HG03469 (cell line): ENCODE measurements around the gene SV2B.

Experiments used
- ATAC-seq: cut with Tn5 transposase; IDR thresholded peaks from one replicate; pipeline ENCODE4 v1.9.1; 2021; ENCODE audit warnings: mild to moderate bottlenecking, moderate library complexity, moderate number of reproducible peaks; ENCODE audit not compliant: unreplicated experiment

Gene SV2B

DNA sequence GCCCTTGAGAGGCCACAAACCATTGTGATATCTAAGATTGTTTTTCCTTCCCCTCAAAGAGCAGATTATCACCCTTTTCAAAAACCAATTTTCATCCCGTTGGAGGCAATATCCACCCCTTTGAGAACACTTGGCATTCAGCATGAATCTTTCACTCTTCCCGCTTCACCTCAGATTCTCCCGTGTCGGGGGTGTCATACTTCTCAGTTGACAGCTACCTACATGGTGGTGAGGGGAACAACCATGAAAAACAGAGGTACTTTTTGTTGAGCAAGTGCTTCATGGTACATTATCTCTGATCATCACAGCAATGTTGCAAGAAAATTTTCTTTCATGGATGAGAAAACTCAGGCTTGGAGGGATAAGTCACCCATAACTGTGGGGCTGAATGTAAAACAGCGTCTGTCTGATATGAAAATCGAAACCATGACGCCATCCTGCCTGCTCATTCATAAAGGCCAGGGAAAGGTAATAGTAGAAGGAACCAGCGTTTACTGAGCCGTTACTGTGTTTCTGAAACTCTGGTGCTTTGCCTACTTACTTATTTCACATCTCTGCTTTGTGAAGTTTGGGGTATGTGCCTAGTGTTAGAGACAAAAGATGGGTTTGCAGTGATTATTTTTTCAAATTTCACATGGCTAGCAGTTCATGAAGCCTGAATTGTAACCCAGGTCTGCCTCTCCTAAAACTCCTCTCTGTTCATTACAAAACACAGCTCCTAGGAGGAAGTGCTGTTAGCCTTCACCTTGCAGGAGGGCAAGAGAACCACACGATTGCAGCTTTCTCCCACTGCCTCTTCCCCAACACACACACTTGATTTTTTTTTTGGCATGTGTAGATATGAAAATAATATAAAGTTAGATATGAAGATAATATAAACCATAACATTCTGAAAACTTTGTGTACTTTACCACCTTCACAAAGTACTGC, 35.4 kb downstream of the SV2B start:
- ATAC-seq: peak; percentile 77

DNA sequence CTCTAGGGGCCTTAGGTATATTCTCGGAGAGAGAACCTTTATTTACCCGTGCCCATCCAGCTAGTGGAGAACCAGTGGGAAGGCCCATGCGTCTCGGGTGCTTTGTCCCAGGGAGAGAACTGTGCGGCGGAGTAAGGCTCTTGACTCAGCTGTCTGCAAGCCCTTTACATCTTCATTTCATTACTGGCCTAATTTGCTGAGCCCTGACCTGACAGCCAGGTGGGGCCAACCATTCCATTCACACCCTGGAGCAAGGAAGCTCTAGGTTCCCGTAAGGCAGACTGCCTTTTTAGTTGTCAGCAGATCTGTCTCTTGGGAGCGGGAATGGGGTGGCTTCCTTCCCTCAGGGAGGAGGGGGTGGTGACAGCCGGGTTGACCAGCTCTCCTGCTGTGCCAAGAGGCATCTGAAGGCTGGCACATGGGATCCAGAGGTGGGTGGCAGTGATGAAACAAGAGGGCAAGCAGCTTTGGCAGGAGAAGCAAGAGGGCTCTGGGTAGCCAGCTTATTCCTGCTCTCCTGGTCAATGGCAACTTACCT, 36.4 kb downstream of the SV2B start:
- ATAC-seq: no peak

DNA sequence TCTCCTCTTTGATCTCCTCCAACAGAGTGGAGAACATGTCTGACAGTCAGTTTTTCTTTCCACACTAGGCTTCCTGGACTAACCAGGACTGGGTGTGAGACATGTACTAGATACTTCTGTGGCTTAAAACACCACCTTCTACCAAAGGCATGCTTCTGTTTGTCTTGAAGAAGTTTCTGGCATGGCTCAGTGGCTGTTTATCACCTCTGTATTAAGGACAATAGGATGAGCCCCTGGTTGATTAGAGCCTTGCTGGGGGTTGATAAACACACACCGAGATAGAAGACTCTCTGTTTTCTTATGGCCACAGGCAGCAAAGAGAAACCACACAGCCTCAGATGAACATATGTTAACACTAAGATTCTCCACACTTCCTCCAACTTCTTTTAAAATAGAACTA, 40.5 kb downstream of the SV2B start:
- no peak for ATAC-seq

DNA sequence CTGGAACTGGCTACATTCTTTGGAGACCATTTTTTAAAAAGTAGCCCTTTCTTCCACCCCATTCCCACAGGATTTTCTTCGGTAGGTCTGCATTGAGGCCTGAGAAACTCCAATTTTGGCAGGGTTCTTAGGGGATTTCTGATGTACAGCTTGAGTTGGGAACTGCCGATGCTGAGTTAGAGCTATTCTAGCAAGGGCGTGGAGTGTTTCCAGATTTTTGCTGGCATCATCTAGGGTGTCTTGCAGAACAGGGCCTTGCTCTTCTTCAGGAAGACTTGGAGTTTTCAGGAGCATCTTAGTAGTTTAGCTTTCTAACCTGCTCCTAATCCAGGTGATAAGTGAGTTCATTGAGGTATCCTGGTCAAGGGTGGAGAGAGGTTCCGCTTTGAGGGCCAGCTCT, 41.0 kb downstream of the SV2B start:
- no peak for ATAC-seq

DNA sequence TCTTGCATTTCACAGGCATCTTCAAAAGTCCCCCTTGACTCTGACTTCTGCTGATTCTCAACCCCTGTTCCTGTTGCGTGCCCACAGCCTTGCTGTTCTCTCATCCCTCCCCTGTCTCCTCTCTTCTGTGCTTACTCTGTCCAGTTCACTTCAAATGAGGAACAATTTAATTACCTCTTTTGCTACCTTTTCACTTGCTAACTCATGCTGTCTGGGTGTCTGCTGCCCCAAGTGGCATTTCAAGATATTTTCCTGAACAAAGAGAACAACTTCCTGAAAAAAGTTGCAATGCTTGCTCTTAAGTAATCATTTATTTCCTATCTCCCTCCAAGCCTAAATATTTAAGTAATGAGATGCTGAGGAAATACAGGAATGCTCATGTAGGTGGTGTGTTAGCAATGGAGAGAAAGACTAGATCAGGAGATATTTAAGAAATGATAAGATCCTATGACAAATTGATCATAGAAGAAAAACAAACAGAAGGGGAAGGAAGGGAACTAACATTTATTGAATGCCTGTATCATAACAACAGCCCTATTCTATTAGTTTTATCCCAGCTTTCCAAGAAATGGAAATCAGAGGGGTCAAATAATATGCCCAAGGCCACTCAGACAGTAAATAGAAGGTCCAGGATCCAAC, 42.2 kb downstream of the SV2B start:
- peak; percentile 44 for ATAC-seq

DNA sequence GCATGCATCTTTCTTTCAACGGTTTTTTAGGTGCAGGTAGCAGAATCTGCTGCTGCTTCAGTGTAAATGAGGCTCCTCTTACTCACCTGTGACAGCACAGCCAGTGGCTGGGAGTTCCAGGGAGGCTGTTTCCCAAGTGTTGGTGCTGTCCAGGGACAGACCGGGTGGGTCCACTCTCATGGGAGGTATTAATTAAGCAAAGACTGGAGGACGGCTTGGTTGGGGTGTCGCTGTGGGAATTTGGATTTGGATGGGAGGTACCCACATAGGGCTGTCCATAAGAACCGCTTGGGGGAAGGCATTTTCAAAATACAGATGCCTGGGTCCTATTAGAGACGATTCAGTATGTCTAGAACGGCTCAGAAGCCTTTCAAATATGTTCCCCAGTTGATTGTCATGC, 42.9 kb downstream of the SV2B start:
- ATAC-seq: no peak

DNA sequence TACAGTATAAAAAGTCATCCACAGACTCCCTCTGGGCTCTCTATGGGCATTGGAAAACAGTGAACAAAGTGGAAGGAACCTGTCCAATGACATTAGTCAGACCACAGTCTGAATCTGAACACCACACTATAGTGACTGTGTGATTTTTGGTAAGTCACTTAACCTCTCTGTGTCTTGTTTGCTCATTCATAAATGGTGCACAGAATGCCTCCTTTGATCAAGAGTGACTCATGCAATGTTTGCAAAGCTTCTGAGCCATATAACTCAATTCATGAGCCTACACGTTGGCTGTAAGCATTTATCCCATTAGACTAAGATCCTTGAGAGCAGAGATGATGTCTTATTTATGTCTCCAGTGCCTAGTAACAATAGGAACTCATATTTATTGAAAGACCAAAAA, 46.7 kb downstream of the SV2B start:
- no peak for ATAC-seq

DNA sequence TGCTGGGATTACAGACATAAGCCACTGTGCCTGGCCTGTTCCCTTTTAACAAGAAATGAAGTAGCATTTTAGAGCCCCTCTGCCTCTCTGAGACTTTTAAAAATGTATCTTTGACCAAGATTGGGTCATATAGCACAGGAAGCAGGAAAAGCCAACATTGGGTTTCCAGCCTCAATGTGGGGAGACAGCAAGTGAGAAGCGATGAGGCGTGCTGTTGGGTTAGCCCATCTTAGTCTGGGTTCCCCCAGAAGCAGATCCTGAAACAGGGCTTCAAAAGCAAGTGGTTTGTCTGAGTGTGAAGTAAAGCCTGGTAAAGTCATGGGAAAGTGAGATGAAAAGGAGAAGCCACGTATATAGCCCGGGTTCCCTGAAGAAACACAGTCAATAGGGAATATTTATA, 48.2 kb downstream of the SV2B start:
- no peak for ATAC-seq

DNA sequence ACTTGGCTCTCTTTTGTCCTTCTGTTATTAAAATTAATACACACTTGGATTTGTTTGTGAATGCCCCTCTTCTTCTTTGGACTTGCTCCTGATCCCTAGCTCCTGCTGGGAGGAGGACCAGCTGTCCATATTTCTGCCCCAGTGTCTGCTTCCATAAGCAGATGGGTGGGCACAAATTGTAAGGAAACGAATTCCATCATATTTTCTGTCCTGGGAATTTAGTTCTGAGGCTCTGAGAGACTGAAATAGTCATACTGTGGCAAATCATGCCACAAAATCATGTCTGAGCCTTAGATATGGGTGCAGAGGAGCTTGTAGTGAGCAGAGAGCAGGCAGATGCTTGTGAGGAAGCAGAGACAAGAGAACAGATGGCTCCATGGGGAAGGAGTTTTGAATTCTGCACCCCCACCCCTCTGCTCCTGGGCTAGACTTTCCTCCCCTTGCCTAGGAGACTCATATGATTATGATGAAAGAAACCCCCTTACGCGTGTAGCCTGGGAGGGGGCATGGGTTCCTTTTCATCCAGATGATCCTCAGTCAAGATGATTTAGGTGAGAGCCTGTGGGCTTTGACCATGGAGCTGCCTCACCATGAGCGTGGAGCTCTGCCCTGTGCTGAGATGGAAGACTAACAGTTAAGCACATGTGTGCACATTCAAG, 50.6 kb downstream of the SV2B start:
- ATAC-seq: no peak

DNA sequence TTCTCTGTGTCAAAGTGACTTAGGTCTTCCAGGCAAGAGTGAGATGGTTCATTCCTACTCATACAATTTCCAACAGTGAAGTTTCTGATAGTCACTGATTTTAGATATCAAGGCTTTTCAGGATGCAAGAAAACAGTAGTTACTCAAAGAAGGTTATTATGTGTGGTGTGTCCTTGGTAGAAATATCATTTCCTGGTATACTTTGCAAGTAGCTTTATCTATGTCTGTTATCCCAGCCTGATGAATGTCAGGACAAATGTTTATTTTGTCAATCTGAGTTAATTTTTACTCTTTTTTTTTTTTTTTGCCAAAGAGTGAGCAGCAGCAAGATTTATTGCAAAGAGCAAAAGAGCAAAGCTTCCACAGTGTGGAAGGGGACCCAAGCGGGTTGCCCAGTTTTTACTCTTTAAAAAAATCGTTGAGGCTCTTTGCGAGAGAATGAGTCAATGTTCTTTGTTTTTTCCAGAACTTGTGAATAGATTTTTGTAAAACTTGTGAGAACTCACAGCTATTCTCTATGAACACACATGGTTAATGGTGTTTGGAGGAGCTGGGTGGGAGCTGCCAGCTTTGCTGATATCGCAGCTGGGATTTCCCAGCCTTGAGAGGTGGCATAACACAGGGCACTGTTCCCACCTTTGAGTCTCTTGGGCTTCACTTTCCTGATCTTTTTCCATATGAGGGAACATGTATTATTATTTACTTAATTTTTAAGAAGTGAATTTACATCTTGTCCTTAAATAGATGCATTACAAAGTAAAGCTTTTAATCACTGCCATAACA, 51.9 kb downstream of the SV2B start:
- ATAC-seq: no peak

DNA sequence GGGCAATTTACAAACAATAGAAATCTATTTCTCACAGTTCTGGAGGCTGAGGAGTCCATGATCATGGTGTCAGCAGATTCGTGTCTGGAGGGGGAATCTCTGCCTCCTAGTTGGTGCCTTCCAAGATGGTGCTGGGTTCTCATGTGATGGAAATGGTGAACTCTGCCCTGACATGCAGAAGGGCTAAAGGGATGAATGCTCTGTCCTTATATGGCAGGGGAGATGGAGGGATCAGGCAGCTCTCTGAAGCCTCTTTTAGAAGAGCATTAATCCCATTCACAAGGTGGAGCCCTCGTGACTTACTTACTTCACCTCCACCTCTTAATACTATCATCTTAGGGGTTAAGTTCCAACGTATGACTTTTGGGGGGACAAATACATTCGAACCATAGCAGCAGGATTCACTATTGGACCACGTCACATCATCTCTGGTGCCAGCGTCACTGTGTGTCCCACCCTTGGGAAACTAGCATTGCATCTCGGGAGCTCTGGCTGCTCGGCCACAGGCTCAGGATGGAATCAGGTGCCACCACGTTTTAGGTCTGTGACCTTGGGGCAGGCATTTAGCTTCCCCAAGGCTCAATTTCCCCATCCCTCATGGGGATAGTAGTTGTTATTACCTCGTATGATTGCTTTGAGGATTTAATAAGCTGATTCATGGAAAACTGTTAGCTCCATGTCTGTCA, 53.0 kb downstream of the SV2B start:
- ATAC-seq: no peak

DNA sequence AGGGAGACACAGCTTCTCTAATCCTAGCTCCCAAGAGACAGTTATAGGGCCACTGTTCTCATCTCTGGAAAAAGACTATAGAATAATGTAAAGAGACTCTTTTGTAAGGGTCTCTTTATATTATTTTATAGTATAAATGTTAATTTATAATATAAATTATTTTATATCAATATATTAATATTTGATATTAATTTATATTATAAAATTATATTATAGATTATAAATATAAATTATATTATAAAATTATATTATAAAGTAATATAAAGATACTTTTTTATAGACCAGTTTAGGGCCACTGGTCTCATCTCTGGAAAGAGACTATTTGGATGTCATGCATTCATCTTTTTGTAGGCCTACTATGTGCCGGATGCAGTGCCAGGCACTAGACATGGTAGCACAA, 53.9 kb downstream of the SV2B start:
- ATAC-seq: no peak

DNA sequence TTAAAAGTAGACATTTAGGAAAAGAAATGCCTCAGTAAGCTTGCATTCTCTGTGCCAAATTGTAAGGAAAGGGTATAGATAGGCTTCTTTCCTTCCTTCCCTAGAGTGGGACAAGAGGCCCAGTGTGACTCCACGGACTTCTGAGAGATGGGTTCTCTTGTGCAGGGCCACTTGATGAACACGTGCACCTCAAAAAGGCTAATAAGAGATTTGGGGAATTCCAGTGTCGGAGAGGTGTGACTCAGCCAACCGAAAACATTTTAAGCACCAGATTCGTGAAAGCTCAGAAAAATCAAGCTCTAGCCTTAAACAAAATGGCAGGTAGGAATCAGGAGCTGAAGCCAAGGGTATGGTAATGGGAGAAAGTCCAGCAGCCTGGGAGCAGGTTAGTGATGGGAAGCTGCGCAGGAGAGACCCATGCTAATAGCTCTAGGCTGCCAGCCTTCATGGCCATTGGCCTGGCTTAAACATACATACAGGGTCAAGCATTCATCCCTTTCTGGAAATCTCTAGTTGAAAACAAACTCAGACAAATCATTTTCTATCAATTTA, 56.2 kb downstream of the SV2B start:
- no peak for ATAC-seq

DNA sequence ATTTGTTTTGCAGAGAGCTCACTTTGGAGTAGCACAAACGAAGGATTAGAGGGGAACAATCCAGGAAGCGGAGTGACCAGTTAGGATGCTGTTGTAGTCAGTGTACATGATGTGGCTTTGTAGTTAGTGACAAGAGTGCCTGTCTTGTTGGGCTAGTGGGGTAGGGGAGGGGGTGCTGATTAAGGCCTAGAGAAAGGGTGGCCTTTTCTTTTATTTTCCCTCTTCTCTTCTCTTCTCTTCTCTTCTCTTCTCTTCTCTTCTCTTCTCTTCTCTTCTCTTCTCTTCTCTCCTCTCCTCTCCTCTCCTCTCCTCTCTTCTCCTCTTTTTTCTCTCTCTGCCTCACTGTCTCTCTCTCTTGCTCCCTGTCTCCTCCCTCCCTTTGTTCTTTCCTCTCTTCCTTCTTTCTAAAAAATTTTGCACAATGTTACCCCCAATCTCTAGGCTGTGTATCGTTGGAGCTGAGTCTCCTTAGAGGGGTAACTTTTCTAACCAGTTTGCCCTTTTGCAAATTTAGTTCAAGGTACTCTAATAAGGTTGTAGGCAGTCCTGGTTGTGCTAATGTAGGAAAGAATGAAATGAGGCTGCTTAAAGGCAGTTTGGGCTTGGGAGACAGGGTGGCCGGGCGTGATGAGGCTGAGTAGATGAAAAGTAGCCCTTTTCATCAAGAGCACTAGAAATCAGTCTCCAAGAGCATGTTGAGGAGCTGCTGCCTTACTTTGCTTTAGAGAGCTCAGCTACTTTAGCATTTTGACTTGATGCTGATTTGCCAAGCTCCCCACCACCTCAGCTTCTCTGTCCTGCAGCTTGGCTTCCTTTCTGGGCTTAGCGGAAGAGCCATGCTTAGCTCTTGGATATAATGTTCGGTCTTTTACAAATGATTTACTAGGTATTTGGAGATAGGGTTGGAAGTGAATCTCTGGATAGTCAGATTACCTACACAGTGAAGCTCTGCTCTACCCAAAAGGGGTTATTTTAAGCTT, 58.6 kb downstream of the SV2B start:
- no peak for ATAC-seq

DNA sequence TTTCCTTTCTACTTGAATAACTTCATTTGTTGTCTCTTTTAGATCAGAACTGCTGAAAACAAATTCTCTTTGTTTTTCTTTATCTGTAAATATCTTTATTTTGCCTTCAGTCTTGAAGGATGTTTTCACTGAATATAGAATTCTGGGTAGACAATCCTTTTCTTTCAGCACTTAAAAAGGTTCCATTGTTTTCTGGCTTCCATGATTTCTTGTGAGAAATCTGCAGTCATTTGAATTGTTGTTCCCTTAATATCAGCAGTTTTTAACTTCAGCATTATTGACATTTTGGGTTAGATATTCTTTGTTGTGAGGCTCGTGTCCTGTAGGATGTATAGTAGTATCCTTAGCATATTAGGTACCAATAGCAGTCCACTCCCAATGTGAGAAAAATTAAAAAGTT, 65.8 kb downstream of the SV2B start:
- no peak for ATAC-seq

DNA sequence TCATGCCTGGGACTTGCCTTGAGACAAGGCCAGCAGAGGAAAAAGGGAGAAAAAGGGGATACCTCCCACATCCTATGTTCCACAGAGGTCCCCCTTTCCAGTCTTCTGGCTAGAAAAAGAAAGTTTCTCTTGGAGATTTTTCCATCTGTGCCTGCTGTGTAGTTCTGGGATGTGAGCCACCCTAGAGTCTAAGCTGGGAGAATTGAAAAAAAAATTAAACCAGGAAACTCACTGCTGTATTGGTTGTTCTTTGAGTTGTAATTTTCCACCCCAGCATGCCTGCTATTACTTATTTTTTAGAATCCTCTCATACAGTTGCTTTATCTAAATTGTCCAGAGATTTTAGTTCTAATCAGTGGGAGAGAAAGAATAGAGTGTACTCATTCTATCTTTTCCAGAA, 68.4 kb downstream of the SV2B start:
- ATAC-seq: no peak

DNA sequence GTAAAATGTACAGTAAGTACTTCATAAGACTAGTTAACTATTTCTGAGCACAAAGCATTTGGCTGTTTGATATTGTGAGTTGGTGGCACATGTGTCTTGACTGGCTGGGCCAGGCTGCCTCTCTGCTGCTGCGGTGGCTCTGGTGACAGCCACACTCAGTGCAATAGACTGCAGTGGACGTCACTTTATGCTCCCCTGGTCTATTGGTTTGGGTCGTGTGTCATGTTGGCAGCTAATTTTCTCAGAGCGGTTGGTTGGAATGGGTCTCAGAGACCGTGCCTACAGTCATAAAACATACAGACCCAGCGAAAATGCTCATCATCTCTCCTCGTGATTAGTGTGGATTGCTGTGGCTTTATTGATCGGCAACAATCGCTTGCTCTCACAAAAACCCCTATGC, 71.3 kb downstream of the SV2B start:
- no peak for ATAC-seq

DNA sequence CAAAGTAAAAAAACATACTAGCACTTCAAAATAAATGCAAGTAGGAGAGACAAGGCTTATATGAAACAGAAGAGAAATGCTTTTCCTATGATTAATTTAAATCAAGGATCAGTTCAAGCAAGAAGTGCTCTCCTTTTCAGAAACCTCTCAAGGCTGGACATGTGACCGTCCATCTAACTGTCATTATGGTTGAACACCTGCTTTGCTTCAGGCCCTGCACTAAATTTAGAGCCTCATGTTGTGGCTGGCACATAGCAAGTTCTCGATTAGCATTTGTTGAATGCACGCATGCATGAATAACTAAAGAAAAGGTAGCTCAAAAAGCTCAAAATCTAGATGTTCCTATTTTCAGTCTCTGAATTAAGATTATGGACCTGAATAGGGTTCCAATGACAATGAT, 82.0 kb downstream of the SV2B start:
- ATAC-seq: no peak

DNA sequence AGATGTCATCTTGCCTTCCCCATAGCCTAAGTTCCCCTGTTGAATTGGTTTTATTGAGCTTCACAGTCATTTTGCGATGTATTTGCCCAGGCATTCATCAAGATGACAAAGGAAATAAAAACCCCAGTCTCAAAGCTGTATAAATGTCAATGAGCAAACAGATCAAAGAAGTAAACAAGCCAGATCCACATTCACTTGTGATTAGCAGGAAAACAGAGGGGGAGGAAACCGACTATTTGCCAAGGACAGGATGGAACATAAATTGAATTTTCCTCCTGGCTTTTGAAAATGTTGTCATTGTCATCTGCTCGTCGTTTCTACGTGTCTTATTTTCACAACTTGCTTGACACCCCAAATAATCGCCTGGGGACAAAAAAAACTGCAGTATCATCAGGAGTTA, 83.5 kb downstream of the SV2B start:
- ATAC-seq: no peak
